HG02623 (cell line): ENCODE results near the gene PTPN14.
"Not testable (repeated sequence)": the region's sequence is repeated elsewhere in the genome, so short reads cannot be mapped to it uniquely, and the experiment has no call there.

ENCODE experiments used
- ATAC-seq: cut with Tn5 transposase; IDR thresholded peaks from one replicate; pipeline ENCODE4 v1.9.1; 2021; ENCODE audit warnings: moderate library complexity; ENCODE audit not compliant: unreplicated experiment

Gene PTPN14

GRCh38 chr1:214481983-214482634 lies 69.3 kb downstream of the PTPN14 start:
- not testable (repeated sequence) for ATAC-seq

GRCh38 chr1:214476986-214477870 lies 74.2 kb downstream of the PTPN14 start:
- no peak for ATAC-seq

DNA sequence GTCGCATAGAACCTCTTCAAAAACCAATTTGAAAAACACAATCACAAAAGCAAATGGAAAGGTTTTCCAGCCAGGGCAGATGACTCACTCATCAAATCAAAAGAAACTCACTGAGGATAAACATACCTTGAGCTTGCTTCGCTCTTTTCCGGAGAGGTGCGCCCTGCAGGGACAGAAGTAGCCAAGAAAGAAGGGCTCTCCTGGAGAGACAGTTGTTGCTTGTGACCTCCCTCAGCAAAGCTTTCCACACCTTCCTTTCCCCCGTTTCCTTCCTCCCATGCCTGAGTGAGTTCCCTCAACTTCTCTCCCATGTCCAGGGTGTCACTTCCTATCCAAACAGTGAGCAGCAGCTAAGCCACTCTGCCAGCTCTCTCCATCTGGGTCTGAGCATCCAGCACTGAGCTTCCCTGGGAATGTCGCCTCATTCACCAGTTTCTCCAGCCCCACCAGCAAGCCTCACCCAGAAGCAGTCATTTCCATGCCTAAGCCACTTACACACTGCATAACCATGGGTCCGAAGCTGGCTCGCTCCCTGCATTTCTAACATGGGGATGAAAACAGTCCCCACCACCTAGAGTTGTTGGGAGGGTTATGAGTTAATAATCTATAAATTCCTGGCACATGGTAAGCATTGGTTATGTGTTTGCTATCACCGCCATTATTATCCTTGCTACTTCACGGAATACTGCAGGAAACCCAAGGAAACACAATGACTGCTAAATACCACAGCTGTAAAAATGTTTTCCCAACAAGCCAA lies 75.0 kb downstream of the PTPN14 start:
- ATAC-seq = no peak

DNA sequence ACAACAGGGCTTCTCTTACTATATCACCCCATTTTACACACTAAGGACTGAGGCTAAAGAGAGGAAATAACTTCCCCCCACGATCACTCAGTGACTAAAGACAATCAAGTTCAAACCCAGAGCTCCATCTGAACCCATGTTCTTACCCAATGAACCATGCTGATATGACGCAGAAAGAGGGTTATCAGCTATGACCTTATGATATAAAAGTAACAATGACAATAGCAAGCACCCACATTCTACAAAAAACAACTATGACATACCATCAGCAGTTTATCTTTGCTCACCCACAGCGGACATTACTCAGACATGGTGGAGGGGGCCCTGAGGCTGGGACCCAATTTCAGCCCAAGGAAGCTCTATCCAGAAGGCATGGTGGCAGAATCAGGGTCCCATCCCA lies 75.7 kb downstream of the PTPN14 start:
- ATAC-seq = no peak

DNA sequence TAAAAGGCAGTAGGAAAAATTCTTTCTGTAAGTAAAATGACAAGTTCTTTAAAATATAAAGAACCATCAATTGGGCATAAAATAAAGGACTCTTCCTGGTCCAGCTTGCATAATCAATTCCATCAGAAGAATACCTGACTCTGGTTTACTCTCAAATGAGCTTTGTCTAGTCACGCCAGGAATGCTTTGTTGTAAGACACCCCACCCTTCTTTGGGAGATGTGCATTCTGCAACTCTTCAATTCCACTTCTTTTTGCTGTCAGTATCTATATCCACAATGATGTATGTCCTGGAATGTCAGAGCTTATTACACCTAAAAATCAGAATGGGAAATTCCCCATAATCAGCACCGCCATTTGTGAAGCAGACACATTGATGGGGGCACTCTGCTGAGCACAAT lies 76.1 kb downstream of the PTPN14 start:
- ATAC-seq = no peak

DNA sequence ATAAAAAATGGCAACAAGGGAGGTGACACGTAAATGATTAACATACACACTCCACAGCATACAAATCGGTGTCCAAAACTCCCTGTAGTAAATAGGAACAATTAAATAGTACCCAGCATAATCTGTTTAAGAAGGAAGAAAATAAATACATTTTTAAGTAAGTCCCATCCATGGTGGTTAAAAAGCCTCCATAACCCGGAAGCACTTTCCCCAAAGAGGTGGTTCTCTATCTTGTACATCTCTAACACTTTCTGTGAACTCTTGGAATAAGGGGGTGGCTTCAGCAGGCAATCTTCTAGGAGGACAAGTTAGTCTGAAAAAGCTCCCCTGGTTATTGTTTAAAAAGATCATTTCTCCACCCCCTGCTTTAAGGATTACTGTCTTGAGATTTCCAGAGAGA lies 76.9 kb downstream of the PTPN14 start:
- ATAC-seq = no peak

DNA sequence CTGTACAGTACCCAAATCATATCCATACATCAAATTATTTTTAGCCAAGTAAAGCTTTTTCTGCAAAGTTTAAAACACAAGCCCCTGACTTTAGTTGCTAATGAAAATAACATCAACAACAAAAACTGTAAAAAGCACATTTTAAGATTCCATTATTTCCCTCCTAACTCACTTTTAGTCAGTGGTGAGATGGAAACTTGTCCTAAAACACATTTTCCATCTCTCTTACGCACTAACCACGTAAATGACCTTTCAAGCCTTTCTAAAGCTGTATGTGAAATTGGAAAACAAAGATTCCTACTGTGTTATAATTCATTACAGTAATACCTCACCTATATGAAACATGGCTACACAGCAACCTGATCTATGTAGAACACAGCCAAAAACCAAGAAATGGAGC lies 77.5 kb downstream of the PTPN14 start:
- ATAC-seq = no peak

DNA sequence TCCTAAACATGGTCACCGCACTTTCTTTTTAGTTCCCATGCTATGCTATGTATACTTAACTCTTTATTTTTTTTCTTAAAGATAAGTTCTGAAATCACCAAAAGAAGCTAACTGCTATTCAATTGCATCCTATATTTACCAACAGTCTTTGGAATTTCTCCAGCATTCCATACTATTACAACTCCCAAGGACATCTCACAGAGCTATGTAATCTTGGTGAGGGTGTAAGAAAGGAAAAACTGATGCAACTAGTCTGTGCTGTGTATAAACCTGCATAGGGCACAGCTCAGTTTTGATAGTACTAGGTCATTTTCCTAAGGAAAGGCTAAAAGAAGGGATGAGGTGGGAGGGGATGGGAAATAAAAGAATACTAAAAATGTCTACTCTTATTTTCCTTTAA lies 78.0 kb downstream of the PTPN14 start:
- no peak for ATAC-seq

DNA sequence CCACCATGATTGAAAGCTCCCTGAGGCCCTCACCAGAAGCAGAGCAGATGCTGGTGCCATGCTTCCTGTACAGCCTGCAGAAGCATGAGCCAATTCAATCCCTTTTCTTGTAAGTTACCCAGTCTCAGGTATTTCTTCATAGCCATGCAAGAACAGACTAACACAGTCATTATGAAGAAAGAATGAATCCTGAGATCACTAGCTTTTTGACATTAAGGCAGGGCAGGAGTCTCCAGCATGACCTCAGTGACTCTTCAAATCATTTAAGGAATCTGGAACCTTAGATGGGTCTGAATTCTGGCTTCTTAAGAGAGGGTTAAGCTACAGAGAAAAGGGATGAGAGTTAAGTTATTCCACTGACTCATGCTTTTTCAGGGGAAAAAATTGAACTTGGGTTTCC lies 79.0 kb downstream of the PTPN14 start:
- no peak for ATAC-seq

GRCh38 chr1:214471458-214471857 lies 79.9 kb downstream of the PTPN14 start:
- ATAC-seq = no peak

GRCh38 chr1:214470132-214470531 lies 81.3 kb downstream of the PTPN14 start:
- ATAC-seq = no peak

DNA sequence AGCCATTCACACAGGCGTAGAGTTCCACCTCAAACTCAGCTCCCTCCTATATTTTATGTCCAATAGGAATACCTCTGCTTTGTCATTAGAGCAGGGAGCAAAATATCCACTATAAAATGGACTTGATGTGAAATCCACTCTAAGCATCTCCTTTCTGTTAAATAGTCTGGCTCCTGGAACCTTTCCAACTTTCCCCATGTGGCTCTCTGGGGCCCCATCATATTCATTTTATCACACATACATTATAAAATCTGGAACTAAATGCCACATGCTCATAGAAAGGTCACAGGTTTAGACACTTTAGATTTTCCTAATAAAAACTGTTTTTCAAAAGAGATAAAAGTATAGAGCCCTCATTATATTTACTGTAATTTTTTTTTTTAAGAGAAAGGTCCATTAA lies 82.1 kb downstream of the PTPN14 start:
- ATAC-seq = no peak

DNA sequence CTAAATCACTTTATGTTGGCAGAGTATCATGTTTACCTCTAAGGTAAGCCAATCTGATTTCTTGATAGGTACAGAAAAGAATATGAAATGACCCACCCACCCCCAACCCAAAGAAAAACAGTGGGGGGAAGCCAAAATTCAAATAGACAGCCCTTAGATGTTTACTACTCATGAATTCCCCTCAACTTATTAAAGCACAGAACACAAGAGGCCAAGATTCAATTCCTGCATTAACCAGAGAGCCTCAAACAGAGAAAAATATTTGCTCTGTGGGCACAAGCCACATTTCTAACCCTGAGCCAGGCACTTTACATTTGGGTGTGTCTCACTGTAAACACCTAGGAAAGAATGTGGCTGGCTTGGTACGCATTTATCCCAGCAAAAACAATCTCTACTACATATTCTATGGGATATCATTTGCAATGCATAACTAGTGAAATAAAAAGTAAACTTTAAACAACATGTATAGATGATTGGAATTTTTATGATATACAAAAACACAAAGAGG lies 84.3 kb downstream of the PTPN14 start:
- no peak for ATAC-seq

GRCh38 chr1:214466403-214467077 lies 84.9 kb downstream of the PTPN14 start:
- no peak for ATAC-seq

- ATAC-seq = no peak
Observed at GRCh38 chr1:214464445-214465287, 86.7 kb downstream of the PTPN14 start.

DNA sequence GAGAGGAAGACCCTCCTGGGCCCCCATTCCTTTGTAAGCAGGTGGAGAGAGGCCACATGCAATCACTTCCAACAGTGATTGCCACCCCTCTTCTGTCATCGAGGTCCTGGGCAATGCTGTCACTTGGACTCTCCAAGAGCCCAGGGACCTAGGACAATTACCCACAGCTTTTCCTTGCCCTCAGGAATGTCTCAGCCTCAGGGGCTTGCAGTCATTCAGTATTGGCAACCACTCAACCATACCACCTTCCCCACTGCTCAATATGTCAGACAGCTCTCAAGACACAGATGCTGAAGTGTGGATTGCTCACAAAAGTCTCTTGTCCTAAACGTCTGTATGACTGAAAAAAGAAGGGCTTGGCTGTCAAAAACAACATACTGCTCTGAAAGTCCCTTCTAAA lies 87.8 kb downstream of the PTPN14 start:
- no peak for ATAC-seq

DNA sequence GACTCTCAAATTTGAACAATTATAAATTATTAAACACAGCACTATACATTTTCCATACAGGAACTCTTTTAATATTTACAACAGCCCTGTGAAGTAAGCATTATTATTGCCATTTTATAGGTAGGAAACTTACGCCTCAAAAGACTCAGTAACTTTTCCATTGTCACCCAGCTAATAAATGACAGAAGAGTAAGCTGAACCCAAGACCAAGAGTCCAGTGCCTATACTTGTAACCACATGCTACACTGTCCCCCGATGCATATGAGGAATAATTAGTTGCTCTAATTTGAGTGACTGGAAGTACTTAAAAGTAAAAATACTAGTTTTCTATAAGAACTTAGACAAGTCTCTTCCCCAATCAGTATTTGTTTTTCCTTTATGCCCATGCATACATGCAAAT lies 88.5 kb downstream of the PTPN14 start:
- no peak for ATAC-seq

- no peak for ATAC-seq
Observed at GRCh38 chr1:214461305-214461704, 90.1 kb downstream of the PTPN14 start.

- ATAC-seq = no peak
Observed at GRCh38 chr1:214460304-214460916, 91.0 kb downstream of the PTPN14 start.

DNA sequence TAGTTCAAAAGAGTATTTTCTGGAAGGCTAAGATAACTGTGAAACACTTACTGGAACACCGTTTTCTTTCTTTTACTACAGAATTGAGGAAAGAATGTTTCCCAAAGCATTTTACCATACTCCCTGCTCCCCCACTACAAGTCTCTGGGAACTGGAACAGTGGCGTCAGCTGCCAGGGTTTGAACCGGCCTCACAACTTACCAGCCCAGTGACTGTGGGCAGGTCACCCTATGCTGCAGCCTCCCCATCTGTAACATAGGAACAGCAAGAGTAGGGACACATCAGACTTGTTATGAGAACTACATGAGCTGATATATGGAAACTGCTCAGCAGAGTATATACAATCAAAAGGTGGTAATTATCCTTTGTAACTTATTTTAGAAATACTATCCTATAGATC lies 91.5 kb downstream of the PTPN14 start:
- no peak for ATAC-seq
